Measurements from ENCODE around the gene LRRC52. TPM values are rescaled to one million over a fixed set of nuclear protein-coding genes. Genes with fewer than 3 reads are reported as not detected.

LRRC52 gene
- total RNA-seq, 2 donors from 2014 or later = not detected

- no peak overlapping the region for H3K4me3 ChIP-seq
- WGBS = 68% methylated on average over 3 of the region's 3 CpGs
- DNase-seq (ENCODE audit: low spot score) = no peak
- H3K4me1 ChIP-seq (replicated peaks) = no peaks in the 10 kb centered on the region
- no peaks in the 10 kb centered on the region for H3K27me3 ChIP-seq (replicated peaks; ENCODE audit: insufficient read depth)
- intact Hi-C loops (cut with DNase I) = no loop called here
- TF ChIP-seq POLR2AphosphoS5 (IDR thresholded peaks at IDR 0.05) (no peak), POLR2A (IDR thresholded peaks at IDR 0.05) (no peak), CTCF (IDR thresholded peaks at IDR 0.05) (no peak)
- no peaks in the 10 kb centered on the region for H3K36me3 ChIP-seq
- H3K27ac ChIP-seq = no peak overlapping the region
- no peaks in the 10 kb centered on the region for H3K9me3 ChIP-seq
Observed at GRCh38 chr1:165536016-165536415, 7.8 kb upstream of the LRRC52 start.

GRCh38 chr1:165537356-165538109 is 6.3 kb upstream of the LRRC52 start:
- intact Hi-C loops (cut with DNase I) = no loop called here

GRCh38 chr1:165539306-165539705 is 4.5 kb upstream of the LRRC52 start:
- no peak overlapping the region for H3K4me3 ChIP-seq

More at GRCh38 chr1:165537356-165538109, 6.3 kb upstream of the LRRC52 start:
- Histone ChIP-seq H3K4me3 (no peak overlapping the region), H3K9me3 (no peaks in the 10 kb centered on the region), H3K27ac (no peak overlapping the region), H3K4me1 (replicated peaks) (no peaks in the 10 kb centered on the region), H3K36me3 (no peaks in the 10 kb centered on the region), H3K27me3 (replicated peaks; ENCODE audit: insufficient read depth) (no peaks in the 10 kb centered on the region)
- DNase-seq (ENCODE audit: low spot score) = no peak
- TF ChIP-seq POLR2AphosphoS5 (IDR thresholded peaks at IDR 0.05) (no peak), POLR2A (IDR thresholded peaks at IDR 0.05) (no peak), CTCF (IDR thresholded peaks at IDR 0.05) (no peak)
- 64% methylated on average over 14 of the region's 14 CpGs for WGBS

GRCh38 chr1:165539908-165540307 is 3.9 kb upstream of the LRRC52 start:
- H3K36me3 ChIP-seq = no peaks in the 10 kb centered on the region
- no peak for TF ChIP-seq POLR2A (IDR thresholded peaks at IDR 0.05)
- TF ChIP-seq CTCF (IDR thresholded peaks at IDR 0.05) = no peak
- no peak for TF ChIP-seq POLR2AphosphoS5 (IDR thresholded peaks at IDR 0.05)
- H3K4me1 ChIP-seq (replicated peaks) = no peaks in the 10 kb centered on the region
- intact Hi-C loops (cut with DNase I) = no loop called here
- no peak overlapping the region for H3K4me3 ChIP-seq
- no peaks in the 10 kb centered on the region for H3K27me3 ChIP-seq (replicated peaks; ENCODE audit: insufficient read depth)
- no peak for DNase-seq (ENCODE audit: low spot score)
- H3K9me3 ChIP-seq = no peaks in the 10 kb centered on the region
- 78% methylated on average over 3 of the region's 3 CpGs for WGBS
- H3K27ac ChIP-seq = no peak overlapping the region

More at GRCh38 chr1:165539306-165539705, 4.5 kb upstream of the LRRC52 start:
- DNase-seq (ENCODE audit: low spot score) = no peak
- Histone ChIP-seq H3K36me3 (no peaks in the 10 kb centered on the region), H3K4me1 (replicated peaks) (no peaks in the 10 kb centered on the region), H3K27ac (no peak overlapping the region), H3K27me3 (replicated peaks; ENCODE audit: insufficient read depth) (no peaks in the 10 kb centered on the region), H3K9me3 (no peaks in the 10 kb centered on the region)
- intact Hi-C loops (cut with DNase I) = no loop called here
- TF ChIP-seq POLR2A (IDR thresholded peaks at IDR 0.05) (no peak), CTCF (IDR thresholded peaks at IDR 0.05) (no peak), POLR2AphosphoS5 (IDR thresholded peaks at IDR 0.05) (no peak)
- 62% methylated on average over 4 of the region's 4 CpGs for WGBS
